Large intestine (tissue), 3 donors: Measurements from ENCODE around the gene RNF166. TPM values are rescaled to one million over a fixed set of nuclear protein-coding genes. Genes with fewer than 3 reads are reported as not detected.

Experiments used
- DNase-seq, 2 donors: peaks; one replicate each; pipeline versions ENCODE4 v3.0.0 to v3.0.0-alpha.2; 2013
- H3K27ac ChIP-seq: one replicate; pipeline ENCODE4 v1.5.1; 2013; ENCODE audit warnings: low read length
- H3K27me3 ChIP-seq: 2 replicates; pipeline ENCODE4 v1.6.1; 2013; ENCODE audit warnings: low read length; ENCODE audit not compliant: control insufficient read depth, insufficient read depth
- H3K36me3 ChIP-seq: 2 replicates; pipeline ENCODE4 v1.6.1; 2013; ENCODE audit warnings: low read length; ENCODE audit not compliant: control insufficient read depth, insufficient read depth
- H3K4me1 ChIP-seq: one replicate; pipeline ENCODE4 v1.6.1; 2013; ENCODE audit warnings: low read length; ENCODE audit not compliant: control insufficient read depth, insufficient read depth
- H3K4me3 ChIP-seq: one replicate; pipeline ENCODE4 v1.5.1; 2013; ENCODE audit warnings: low read length
- H3K9me3 ChIP-seq: one replicate; pipeline ENCODE4 v1.6.1; 2013; ENCODE audit warnings: mild to moderate bottlenecking, low read depth, low read length, moderate library complexity; ENCODE audit not compliant: control insufficient read depth
- WGBS: methylation state at CpG from one replicate; pipeline ENCODE4 v1.1.5; 2013; ENCODE audit warnings: low lambda C conversion rate; ENCODE audit not compliant: insufficient coverage; 5-methylcytosine and 5-hydroxymethylcytosine counted together
- polyA plus RNA-seq: library from polyadenylated mRNA; unstranded; fragments of 120-200 nt; gene quantifications from one replicate; pipeline ENCODE4 v1.2.1, GENCODE V29; 2013

RNF166 gene
- polyA plus RNA-seq, 1 donor, result 13.3 TPM

DNA sequence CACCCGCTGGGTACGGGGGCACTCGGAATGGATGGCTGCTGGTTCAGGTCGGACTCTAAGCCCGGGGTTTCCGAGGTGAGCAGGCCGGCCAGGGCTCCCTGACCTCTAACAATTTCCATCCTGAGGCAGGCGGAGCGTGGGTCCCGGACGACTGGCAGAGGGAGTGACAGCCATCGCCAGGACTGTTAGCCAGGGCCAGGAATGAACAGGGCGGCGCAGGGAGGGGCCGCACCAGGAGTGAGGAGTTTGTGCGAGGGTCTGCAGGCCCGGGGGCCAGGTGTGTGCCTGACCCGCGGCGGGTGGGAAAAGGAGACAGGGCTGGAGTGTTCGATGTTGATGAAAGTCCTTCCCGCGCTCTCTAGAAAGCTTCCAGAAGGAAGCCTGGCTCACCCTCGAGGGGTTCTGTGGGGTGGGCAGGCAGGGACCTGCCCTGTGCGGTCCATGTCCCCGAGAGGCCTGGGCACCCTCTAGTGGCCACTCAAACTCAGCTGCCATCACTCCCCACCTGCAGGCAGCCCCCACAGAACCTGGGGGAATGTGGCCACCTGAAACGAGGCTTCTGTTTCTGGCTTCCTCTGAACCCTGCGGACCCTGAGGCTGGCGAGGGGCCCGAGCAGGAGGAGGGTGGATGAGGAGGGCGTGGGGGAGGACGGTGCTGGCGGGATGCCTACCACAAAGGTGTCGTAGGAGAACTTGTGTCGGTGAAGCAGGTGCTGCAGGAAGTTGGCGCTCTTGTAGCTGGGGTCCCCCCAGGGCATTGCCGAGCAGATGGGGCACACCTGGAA lies 8.2 kb downstream of the RNF166 start:
- peaks cover 35% of the 10 kb centered on the region for H3K36me3 ChIP-seq
- H3K4me3 ChIP-seq, result no peak overlapping the region
- H3K9me3 ChIP-seq, result no peaks in the 10 kb centered on the region
- no peaks in the 10 kb centered on the region for H3K27me3 ChIP-seq
- H3K4me1 ChIP-seq, result no peaks in the 10 kb centered on the region
- no CpG with 5 or more reads among the region's 37 CpGs for WGBS
- no peak overlapping the region for H3K27ac ChIP-seq
- no peak for DNase-seq

DNA sequence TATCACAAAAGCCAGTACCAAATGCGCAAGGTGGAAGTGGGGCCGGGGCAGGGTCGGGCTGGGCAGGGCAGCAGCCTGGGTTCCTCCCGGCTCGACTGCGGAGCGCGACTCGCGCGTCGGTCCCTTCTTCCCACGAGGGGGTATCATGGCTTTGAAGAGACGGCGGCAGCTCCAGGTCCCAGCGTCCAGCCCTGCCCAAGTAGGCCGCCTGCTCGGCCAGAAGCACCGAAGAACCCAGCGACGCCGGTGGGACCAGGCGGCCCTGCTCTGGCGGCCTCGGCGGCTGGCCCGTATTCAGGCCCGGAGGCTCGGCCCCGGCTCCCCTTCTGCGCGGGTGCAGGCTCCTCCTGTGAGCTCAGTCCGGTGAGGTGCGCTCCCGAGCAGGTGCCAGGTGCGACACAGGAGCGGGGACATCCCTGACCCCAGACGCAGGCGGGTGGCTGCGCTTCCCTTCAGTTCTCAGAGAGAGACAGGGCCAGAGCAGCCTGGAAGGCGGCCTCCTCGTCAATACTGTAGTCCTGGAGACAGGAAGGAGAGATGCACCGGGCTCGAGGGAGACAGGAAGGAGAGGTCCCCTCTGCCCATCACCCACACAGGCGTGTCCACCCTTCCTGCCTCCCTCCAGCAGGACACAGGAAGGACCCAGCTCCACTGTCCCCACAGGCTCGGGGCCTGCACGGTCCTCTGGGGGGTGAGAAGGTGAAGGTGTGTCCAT lies 8.9 kb downstream of the RNF166 start:
- DNase-seq, result no peak
- peaks cover 35% of the 10 kb centered on the region for H3K36me3 ChIP-seq
- no peak overlapping the region for H3K27ac ChIP-seq
- H3K4me3 ChIP-seq, result no peak overlapping the region
- H3K4me1 ChIP-seq, result no peaks in the 10 kb centered on the region
- H3K9me3 ChIP-seq, result no peaks in the 10 kb centered on the region
- no peaks in the 10 kb centered on the region for H3K27me3 ChIP-seq
- no CpG with 5 or more reads among the region's 47 CpGs for WGBS

DNA sequence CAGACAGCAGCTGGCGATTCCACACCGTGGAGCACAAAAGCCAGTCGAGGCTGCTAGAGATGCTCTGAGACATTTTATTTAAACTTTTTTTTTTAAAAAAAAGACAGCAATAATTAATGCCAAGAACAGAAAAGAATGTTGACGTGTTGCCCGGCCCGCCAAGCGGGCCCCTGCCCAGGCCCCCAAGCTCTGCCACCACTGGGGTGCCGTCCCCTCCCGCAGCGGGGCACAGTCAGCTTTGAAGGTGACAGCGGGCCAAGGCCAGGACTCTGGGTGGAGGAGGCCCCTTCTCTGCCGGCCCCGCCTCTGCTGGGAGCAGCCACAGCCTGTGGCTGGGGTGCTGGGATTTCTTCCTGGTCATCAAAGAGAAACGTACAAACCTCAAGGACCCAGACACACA lies 9.8 kb downstream of the RNF166 start:
- no CpG with 5 or more reads among the region's 14 CpGs for WGBS

DNA sequence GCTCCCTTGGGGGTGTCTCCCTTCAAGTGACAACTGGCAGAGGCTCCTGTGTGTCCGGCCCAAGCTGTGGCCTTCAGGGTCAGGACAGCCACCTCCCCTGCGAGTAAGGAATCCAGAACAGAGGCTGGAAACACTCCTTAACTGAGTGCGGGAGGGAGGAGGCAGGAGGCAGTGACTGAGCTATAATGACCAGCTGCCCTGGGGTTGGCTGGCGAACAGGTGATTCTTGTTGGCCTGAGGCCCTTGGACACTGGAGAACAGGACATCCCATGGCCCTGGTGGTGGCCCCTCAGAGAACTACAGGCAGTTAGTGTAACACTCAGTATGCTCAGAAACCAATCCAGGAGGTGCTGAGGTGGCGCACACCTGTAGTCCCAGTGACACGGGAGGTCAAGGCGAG lies 10.5 kb downstream of the RNF166 start:
- no peak for DNase-seq
- no peaks in the 10 kb centered on the region for H3K4me1 ChIP-seq
- no peaks in the 10 kb centered on the region for H3K9me3 ChIP-seq
- no peak overlapping the region for H3K4me3 ChIP-seq
- H3K27ac ChIP-seq, result no peak overlapping the region
- H3K36me3 ChIP-seq, result peaks cover 35% of the 10 kb centered on the region
- no peaks in the 10 kb centered on the region for H3K27me3 ChIP-seq
- no CpG with 5 or more reads among the region's 7 CpGs for WGBS

More for the DNA sequence above, 9.8 kb downstream of the RNF166 start:
- Histone ChIP-seq H3K27ac (no peak overlapping the region), H3K36me3 (peaks cover 35% of the 10 kb centered on the region), H3K4me3 (no peak overlapping the region), H3K9me3 (no peaks in the 10 kb centered on the region), H3K27me3 (no peaks in the 10 kb centered on the region), H3K4me1 (no peaks in the 10 kb centered on the region)
- DNase-seq, result no peak

DNA sequence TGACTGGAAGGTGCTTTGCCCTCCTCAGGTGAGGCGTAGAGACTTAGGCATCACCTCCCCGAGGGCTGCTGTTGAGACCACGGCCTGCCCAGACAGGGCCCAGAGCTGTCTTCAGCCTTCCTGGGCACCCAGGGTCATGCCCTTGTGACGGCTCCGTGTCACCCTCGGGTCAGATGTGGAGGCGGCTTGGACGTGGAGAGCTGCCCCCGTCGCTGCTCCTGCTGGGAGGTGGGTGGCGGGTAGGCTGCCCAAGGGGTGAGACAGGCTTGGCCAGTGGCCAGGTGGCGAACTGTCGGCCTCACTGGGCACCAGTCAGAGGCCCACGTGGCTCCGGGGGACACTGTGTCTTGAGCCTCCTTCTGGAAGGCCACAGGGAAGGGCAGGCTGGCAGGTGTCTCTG lies 11.0 kb downstream of the RNF166 start:
- no peaks in the 10 kb centered on the region for H3K4me1 ChIP-seq
- WGBS, result no CpG with 5 or more reads among the region's 15 CpGs
- no peaks in the 10 kb centered on the region for H3K27me3 ChIP-seq
- no peaks in the 10 kb centered on the region for H3K9me3 ChIP-seq
- no peak overlapping the region for H3K27ac ChIP-seq
- peaks cover 31% of the 10 kb centered on the region for H3K36me3 ChIP-seq
- DNase-seq, result no peak
- no peak overlapping the region for H3K4me3 ChIP-seq

DNA sequence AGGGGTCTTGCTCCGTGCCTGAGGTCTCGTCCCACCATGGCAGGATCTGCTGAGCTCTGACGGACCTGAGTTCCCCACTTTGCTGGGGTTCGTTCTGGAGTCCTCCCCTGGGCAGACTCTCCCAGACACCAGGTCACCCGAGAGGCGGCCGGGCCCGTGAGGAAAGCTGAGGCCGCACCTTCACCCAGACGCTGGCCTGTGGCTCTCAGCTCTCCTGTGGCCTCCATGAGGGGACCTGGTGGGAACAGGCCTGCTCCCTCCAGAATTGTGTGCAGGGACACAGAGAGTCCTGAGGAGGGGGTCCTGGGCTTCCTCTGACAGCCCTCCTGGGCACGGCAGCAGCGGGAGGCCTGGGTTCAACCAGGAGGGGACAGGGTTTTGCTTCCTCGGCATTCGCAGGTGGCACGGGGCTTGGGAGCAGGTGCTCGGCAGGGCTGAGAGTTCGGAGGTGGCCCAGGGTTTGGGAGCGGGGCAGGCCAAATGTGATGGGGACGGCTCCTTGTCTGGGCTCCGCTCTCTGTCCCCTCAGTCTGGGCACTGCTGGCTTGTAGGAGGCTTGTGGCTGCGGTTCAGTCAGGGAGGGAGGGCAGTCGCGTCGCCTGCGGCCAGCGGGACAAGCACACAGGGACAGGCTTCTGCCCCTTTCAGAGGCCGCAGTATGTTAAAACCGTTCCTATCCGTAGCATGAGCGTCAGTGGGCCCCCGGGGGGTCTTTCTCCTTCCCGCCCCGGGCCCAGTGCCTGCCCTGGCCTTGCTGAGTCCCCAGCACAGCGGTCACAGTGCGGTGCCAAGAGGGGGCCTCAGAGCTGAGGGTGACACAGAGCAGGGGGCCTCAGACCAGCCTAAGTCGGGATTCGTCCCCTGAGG lies 11.8 kb downstream of the RNF166 start:
- Histone ChIP-seq H3K4me3 (no peak overlapping the region), H3K36me3 (peaks cover 24% of the 10 kb centered on the region), H3K9me3 (no peaks in the 10 kb centered on the region), H3K4me1 (no peaks in the 10 kb centered on the region), H3K27me3 (no peaks in the 10 kb centered on the region), H3K27ac (no peak overlapping the region)
- no peak for DNase-seq
- WGBS, result no CpG with 5 or more reads among the region's 37 CpGs

DNA sequence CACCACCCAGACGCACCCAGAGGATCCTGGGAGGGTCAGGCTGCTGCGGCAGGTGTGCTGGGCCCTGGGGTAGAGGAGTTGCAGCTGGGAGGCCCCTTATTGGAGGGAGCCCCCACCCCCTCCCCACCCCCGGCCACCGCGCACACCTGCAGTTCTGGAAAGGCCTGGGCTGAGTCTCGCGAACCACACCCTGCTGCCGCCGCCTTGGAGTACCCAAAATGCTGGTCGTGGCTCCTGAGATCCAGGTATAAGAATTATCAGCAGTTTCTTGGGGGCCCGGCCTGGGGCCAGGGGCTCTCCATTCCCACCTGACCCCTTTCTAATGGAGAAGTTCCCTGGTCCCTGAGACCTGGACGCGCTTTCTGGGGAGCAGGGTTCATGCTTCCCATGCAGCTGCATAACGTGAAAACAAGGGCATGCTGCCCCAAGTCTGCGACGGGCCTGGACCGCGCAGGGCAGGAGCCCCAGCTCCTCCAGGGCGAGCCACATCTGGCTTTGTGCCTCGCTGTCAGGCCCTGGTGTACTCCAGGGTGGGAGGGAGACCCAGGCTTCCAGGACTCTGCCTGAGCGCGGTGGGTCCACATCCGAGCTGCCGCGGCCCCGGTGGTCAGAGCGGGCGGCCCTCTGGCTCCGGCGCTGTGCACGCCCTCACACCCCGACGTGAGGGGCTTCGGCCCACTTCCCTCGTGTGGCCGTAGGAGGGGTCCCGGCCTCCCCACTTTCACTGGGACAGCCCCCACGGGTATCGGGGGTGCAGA lies 12.6 kb downstream of the RNF166 start:
- Histone ChIP-seq H3K36me3 (peaks cover 15% of the 10 kb centered on the region), H3K27me3 (no peaks in the 10 kb centered on the region), H3K9me3 (no peaks in the 10 kb centered on the region), H3K4me1 (peaks cover 1% of the 10 kb centered on the region), H3K4me3 (no peak overlapping the region), H3K27ac (no peak overlapping the region)
- no peak for DNase-seq
- no CpG with 5 or more reads among the region's 39 CpGs for WGBS

DNA sequence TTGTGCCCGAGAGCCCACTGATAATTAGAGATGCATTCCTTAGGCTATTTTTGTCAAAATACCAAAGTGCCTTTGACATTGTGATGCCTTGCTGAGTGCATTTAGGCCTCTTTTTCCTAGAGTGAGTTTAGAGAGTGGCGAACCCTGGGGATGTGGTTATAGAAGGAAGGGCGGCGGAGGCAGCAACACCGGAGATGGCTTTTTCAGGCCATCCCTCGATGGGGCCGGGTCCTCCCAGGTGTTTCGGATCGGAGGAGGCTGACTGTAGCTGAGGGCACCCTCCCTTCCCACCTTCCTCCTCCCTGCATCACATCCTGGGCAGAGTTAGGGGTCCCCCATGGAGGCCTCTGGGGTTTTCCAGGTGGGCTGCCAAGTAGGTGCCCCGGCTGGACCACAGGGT lies 13.3 kb downstream of the RNF166 start:
- Histone ChIP-seq H3K36me3 (peaks cover 8% of the 10 kb centered on the region), H3K27me3 (no peaks in the 10 kb centered on the region), H3K27ac (no peak overlapping the region), H3K4me3 (no peak overlapping the region), H3K4me1 (peaks cover 7% of the 10 kb centered on the region), H3K9me3 (no peaks in the 10 kb centered on the region)
- no CpG with 5 or more reads among the region's 10 CpGs for WGBS
- no peak for DNase-seq

DNA sequence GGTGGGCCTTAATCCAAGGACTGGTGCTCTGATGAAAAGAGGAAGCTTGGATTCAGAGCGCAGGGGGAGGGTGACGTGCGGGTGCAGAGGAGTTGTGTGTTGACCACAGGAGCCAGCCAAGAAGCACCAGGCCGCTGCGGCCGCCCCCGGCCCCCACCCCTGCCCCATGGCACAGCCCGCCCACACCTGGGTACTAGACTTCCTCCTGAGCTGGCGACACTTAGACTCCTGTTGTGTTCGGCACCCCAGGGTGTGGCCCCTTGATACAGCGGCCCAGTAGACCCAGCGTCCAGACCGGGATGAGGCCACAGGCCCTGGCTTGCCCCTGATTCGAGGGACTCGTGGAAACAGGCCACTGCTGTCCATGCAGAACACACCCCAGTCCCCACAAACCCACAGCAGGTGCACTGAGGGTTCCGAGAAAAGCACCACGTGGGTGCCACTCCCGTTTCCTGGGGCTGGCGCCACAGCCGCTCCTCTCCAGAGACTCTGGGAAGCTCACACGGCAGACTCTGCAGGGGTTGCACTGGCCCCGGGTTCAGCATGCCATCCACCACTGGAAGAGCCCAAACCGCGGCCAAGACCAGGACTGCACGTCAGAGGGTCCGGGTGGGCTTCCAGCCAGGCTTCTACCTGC lies 14.2 kb downstream of the RNF166 start:
- H3K27me3 ChIP-seq, result peaks cover 2% of the 10 kb centered on the region

More for the DNA sequence above, 14.2 kb downstream of the RNF166 start:
- Histone ChIP-seq H3K4me1 (peaks cover 16% of the 10 kb centered on the region), H3K4me3 (no peak overlapping the region), H3K9me3 (no peaks in the 10 kb centered on the region), H3K27ac (no peak overlapping the region), H3K36me3 (peaks cover 2% of the 10 kb centered on the region)
- no peak for DNase-seq
- no CpG with 5 or more reads among the region's 26 CpGs for WGBS
